Measurements from ENCODE around the gene ZNF20.
"Not testable (repeated sequence)": the region's sequence is repeated elsewhere in the genome, so short reads cannot be mapped to it uniquely, and the experiment has no call there.

Gene ZNF20

DNA sequence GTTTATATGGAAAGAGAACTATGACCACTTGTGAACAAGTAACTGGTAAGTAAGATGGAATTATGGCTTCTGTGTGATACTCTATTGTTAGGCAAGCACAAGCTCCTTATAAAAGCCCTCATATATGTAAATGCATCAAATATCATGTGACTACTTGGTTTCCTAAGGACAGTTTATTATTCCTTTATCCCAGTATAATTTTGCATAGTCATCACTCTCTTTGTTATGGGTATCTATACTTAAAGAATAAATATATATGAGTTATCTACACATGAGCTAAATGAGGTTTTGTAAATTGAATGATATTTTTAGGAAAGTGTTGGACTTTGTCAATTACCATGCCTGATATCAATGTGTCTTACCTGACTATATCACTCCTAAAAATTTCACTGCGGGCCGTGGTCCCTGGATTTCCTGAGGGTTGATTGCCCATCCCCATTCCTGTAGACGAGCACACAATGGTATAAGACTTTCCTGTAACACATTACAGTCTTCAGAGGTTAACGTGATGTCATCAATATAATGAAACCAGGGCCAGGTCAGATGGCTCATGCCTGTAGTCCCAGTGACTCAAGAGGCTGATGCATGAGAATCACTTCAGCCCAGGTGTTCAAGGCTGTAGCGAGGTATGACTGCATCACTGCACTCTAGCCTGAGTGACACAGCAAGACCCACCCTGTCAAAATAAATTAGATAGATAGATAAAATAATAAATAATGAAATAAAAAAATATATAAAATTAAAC, 54.9 kb downstream of the ZNF20 start:
- H3K27me3 ChIP-seq (ENCODE audit: control insufficient read depth in 1 of 2, insufficient read depth in 2 of 2, low read length in 2 of 2) = no peaks in the 10 kb centered on the region
- no peak overlapping the region for H3K4me3 ChIP-seq (ENCODE audit: low read length in 2 of 2)
- peaks cover 0 to 5% of the 10 kb centered on the region in 2 donors for H3K36me3 ChIP-seq (ENCODE audit: control insufficient read depth in 2 of 2, insufficient read depth in 2 of 2, low read length in 2 of 2)
- no peaks in the 10 kb centered on the region for H3K4me1 ChIP-seq (ENCODE audit: control insufficient read depth, insufficient read depth, low read length)
- no peak overlapping the region for H3K9ac ChIP-seq (ENCODE audit: low read length in 2 of 2)
- H3K9me3 ChIP-seq (ENCODE audit: control insufficient read depth in 2 of 2, low read length in 2 of 2) = peaks cover 0 to 11% of the 10 kb centered on the region in 2 donors
- no peak overlapping the region for H3K27ac ChIP-seq (ENCODE audit: low read length)

DNA sequence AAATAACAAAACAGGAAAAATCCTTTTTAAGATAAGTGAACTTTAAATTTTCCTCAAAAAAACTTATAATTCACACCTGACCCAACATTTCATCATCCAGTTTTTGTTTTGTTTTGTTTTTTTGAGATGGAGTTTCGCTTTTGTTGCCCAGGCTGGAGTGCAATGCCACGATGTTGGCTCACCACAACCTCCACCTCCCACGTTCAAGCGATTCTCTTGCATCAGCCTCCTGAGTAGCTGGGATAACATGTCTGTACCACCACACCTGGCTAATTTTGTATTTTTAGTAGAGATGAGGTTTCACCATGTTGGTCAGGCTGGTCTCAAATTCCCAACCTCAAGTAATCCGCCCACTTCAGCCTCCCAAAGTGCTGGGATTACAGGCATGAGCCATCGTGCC, 56.8 kb downstream of the ZNF20 start:
- H3K4me3 ChIP-seq (ENCODE audit: low read length in 2 of 2); H3K4me1 ChIP-seq (ENCODE audit: control insufficient read depth, insufficient read depth, low read length); H3K27me3 ChIP-seq (ENCODE audit: control insufficient read depth in 1 of 2, insufficient read depth in 2 of 2, low read length in 2 of 2); H3K9ac ChIP-seq (ENCODE audit: low read length in 2 of 2); H3K27ac ChIP-seq (ENCODE audit: low read length); H3K36me3 ChIP-seq (ENCODE audit: control insufficient read depth in 2 of 2, insufficient read depth in 2 of 2, low read length in 2 of 2): not testable (repeated sequence)
- H3K9me3 ChIP-seq (ENCODE audit: control insufficient read depth in 2 of 2, low read length in 2 of 2) = peaks cover 7 to 26% of the 10 kb centered on the region in 2 donors

All from stomach smooth muscle (tissue), 2 donors.